ENCODE results near the gene CCT8.

DNA sequence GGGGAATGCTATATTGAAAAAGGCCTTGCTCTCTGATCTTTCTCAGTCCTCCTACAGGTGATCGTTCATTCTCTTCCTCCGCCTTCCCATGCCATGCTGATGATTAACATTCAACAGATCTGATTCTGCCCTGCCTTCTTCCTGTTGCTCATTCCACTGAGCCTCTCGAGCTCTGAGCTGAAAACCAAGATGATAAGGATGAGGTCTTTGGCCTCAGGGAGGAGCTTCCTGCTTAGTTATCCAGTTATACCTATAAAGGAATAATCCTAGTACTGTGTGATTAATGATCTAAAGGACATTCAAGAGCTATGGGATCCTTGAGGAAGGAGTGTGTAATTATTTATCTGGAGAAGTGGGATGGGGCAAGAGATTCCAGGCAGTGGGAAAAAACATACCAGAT, 31.8 kb upstream of the CCT8 start:
- TF ChIP-seq POLR2A (IDR thresholded peaks at IDR 0.05; ENCODE audit: control extremely low read depth in 1 of 2, low read depth in 2 of 2, low read length in 2 of 2) (no peak), RFX5 (IDR thresholded peaks at IDR 0.05; ENCODE audit: borderline replicate concordance, low read depth, low read length) (no peak)
- TF ChIP-seq, protein P1, sequence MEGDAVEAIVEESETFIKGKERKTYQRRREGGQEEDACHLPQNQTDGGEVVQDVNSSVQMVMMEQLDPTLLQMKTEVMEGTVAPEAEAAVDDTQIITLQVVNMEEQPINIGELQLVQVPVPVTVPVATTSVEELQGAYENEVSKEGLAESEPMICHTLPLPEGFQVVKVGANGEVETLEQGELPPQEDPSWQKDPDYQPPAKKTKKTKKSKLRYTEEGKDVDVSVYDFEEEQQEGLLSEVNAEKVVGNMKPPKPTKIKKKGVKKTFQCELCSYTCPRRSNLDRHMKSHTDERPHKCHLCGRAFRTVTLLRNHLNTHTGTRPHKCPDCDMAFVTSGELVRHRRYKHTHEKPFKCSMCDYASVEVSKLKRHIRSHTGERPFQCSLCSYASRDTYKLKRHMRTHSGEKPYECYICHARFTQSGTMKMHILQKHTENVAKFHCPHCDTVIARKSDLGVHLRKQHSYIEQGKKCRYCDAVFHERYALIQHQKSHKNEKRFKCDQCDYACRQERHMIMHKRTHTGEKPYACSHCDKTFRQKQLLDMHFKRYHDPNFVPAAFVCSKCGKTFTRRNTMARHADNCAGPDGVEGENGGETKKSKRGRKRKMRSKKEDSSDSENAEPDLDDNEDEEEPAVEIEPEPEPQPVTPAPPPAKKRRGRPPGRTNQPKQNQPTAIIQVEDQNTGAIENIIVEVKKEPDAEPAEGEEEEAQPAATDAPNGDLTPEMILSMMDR (IDR thresholded peaks at IDR 0.05; ENCODE audit: control extremely low read depth in 1 of 3, insufficient read depth in 1 of 3, low read depth in 1 of 3, low read length in 3 of 3) = no peak
